ENCODE measurements around the gene DCAF10.
"Not testable (repeated sequence)": the region's sequence is repeated elsewhere in the genome, so short reads cannot be mapped to it uniquely, and the experiment has no call there.

The DCAF10 gene

DNA sequence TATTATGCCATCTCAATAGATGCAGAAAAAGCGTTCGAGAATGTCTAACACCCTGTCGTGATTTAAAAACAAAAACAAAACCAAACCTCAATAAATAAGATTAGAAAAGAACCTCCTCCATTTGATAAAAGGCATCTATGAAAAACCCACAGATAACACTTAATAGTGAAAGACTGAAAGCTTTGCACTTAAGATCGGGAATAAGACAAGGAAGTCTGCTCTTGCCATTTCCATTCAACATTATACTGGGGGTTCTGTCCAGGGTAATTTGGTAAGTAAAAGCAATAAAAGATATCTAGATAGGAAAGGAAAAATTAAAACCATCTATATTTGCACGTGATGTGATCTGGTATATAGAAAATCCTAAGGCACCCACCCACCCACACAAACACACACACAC lies 8.5 kb upstream of the DCAF10 start:
- no peak for DNase-seq (ENCODE audit: low read depth in 2 of 2)

DNA sequence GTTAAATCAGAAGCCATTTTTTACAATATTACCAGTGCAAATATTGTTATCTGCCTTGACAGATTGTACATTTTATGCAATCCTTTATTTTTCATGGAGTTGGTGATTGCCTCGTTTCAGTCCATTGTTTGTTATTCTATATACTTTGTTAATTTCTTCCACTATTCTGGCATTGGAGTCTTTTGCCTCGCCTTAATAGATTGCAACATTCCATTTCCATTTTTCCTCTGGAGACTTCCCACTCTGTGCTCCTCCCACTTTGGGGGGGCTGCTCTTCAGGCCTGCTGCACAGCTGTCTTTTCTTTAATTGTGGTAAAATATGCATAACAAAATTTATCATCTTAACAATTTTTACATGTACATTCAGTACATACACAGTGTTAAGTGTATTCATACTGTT lies 4.4 kb upstream of the DCAF10 start:
- no peak for DNase-seq (ENCODE audit: low read depth in 2 of 2)

DNA sequence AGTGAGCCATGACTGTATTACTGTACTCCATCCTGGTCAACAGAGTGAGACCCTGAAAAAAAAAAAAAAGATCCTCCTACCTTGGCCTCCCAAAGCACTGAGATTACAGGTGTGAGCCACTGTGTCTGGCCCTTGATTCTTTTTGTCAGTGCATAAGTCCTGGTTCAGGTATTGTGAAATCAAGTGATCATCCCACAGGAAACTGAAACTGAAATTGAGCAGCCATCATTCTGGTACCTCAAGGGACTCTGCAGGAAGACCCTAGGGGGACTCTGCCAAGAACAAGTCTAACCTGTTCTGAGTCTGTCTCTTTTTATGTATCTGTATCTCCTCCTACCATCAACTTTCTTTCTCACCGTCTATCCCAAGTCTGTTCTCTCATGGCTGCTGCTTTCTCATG lies 1.9 kb upstream of the DCAF10 start:
- no peak for DNase-seq (ENCODE audit: low read depth in 2 of 2)

DNA sequence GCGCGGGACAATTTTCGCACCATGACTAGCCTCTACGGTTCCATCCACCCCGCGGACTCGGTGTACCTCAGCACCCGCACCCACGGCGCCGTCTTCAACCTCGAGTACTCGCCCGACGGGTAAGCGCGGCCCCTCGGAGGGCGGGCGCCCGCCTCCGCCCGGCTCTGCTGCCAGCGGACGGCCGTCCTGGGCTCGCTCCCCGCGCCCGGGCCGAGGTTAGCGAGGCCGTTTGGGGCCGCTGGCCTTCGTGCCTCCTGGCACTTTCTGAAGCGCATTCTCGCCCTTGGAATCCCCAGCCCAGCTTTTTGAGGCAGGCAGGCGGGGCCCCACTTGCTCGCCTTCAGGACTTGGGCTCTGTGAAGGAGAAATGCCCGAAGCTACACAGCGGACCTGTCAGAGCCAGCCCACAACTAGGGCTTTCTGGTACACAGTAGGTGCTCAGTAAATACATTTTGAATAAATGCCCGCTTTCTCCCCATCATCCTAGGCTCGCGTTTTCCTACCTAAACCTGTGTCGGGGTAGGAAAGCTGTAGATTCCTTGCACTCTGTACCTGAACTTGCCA lies 772 bp downstream of the DCAF10 start:
- DNase-seq (ENCODE audit: low read depth in 2 of 2) = peak in 1 of 2 donors; percentile 9

DNA sequence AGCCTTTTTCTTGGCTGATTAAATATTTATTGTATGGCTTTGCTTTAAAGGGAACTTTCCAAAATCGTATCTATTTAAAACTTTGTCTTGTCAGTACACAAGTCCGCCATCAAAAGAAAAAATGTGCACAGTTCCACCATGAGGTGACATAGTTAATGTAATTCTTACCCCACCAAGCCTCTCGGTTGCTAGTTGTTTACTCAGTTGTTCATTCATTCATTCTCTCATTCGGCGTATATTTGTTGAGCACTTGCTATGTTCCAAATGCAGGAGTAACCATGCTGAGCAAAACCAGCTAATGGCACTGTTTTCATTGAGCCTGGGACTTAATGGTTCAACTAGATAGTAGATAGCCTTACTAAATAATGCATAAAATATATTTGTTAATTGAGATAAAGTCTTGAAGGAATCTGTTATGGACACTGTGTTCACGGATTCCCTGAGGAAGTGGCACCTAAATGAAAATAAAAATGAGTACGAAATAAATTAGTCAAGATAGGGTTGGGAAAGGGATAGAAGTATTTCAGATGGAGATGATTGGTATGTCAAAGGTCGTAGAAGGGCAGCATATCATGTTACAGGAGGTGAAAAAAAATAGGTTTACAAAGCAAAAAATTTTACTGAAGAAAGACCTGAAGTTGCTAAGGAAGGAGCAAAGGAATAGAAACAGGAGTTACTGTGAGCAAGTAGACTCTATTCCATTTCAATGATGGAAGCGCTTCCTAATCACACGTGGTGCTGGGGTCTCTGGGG lies 1.5 kb downstream of the DCAF10 start:
- DNase-seq (ENCODE audit: low read depth in 2 of 2) = no peak

DNA sequence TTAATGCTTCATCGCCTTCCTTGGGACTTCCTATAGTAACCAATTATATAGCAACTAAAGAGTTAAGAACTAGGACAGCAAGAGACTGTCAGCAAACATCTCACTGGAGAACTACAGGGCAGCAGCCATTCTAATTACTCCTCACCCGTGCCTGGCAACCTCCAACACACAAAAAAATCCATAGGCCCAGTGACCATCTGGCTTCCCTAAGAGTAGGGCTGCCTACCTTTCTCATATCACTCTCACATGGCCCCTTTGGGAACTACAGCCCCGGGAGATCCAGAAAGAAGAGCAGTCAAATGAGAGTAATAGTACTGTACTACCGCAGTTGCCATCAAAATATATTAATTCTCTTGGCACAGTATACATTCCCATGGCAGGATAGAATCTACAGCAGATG lies 5.7 kb downstream of the DCAF10 start:
- DNase-seq (ENCODE audit: low read depth in 2 of 2) = no peak

DNA sequence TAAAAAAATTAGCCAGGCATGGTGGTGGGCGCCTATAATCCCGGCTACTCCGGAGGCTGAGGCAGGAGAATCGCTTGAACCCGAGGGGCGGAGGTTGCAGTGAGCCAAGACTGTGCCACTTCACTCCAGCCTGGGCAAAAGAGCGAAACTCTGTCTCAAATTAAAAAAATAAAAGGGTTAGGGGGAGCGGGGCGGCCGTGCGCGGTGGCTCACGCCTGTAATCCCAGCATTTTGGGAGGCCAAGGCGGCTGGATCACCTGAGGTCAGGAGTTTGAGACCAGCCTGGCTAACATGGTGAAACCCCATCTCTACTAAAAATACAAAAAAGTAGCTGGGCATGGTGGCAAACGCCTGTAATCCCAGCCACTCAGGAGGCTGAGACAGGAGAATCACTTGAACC lies 9.1 kb downstream of the DCAF10 start:
- DNase-seq (ENCODE audit: low read depth in 2 of 2) = not testable (repeated sequence)

DNA sequence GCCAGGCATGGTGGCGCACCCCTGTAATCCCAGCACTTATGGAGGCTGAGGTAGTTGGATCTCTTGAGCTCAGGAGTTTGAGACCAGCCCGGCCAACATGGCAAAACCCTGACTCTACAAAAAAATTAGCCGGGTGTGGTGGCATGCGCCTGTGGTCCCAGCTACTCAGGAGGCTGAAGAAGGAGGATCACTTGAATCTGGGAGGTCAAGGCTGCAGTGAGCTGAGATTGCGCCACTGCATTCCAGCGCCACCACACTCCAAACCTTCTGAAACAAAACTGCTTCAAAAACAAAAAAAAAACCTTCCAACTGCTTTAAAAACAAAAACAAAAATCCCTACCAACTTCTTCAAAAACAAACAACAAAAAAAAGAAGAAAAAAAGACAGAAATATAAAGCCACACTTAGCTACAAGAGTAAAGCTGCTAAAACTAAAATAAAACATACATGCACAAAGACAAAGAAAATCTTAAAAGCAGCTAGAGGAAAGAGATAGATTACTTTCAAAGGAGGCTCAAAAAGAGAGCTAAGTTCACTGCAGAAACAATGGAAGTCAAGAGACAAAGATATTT lies 11.4 kb downstream of the DCAF10 start:
- DNase-seq (ENCODE audit: low read depth in 2 of 2) = no peak

DNA sequence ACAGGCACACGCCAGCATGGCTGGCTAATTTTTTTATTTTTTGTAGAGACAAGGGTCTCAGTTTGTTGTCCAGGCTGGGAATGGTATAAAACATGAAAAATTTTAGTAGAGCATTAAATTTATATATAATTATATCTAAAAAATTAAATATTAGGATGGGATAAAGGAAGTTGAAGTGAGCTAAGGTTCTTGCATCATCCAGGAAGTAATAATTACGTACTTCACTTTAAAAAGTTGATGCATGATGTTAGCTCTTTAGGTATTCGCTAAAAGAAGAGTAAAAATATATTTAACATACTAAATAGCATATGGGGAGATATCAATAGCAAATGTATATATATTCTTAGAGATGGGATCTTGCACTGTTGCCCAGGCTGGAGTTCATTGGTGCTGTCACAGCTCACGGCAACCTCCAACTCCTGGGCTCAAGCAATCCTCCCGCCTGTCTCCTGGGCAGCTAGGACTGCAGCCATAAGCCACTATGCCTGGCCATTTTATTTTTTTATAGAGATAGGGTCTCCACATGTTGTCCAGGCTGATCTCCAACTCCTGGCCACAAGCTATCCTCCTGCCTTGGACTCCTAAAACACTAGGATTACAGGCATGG lies 12.3 kb downstream of the DCAF10 start:
- DNase-seq (ENCODE audit: low read depth in 2 of 2) = no peak

DNA sequence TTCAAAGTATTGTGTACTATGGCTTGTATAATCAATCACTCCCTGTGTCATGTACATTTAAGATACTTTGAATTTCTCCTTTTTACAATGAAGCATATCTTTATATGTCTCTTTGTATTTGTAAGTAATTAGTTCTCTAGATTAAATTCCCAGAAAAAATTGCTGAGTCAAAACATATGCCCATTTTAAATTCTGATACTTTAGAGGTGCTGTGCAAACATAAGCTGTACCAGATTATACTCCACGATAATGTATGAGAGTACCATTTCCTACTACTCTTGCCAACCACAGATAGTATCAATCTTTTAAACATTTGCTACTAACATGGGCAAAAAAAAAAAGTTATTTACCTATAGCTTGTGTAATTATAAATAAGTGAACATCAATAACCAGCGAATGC lies 18.3 kb downstream of the DCAF10 start:
- no peak for DNase-seq (ENCODE audit: low read depth in 2 of 2)

DNA sequence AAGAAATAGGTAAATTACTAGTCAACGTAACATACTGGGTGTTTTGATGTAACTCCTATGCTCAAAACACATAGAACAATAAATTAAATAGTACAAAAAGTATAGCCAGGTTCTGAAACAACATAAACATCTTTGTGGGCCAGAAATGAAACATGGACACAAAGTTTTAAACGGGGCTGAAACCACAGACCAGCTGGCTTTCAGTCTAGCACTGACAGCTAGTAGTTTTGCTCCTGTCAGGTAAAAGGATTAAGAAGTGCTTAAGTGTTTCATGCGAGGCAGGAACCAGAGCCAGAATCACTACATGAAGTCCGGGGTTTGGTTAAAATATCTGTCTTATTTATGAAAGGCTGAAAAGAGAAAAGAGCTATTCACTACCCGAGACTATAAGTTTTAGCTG lies 19.5 kb downstream of the DCAF10 start:
- DNase-seq (ENCODE audit: low read depth in 2 of 2) = no peak

DNA sequence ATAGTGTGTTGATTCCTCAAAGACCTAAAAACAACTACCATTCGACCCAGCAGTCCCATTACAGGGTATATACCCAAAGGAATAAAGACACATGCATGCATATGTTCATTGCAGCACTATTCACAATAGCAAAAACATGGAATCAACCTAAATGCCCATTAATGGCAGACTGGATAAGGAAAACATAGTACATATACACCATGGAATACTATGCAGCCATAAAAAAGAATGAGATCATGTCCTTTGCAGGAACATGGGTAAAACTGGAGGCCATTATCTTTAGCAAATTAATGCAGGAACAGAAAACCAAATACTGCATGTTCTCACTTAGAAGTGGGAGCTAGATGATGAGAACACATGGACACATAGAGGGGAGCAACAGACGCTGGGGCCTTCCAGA lies 24.6 kb downstream of the DCAF10 start:
- DNase-seq (ENCODE audit: low read depth in 2 of 2) = not testable (repeated sequence)

DNA sequence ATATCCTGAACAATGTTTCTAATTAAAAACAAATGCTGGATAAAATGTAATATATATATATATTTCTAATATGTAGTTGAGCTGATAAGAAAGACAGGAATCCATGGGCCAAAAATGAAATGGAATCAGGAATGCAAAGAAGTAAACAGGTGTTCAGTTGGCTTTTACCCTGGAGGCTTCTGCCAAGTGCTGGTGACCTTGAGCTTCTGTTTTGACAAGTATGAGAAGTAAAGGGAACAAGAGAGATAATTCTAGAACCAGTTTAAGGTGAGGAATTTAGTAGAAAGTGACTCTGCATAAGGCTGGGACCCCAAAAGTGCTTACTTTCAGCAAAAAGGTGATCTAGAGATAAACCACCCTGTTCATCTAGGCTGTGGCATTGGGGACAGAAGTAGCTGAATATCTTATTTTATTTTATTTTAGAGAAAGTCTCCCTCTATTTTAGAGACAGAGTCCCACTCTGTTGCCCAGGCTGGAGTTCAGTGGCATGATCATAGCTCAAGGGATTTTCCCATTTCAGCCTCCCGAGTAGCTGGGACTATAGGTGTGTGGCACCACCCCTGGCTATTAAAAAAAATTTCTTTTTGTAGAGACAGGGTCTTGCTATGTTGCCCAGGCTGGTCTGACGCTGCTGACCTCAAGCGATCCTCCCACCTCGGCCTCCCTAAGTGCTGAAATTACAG lies 27.0 kb downstream of the DCAF10 start:
- no peak for DNase-seq (ENCODE audit: low read depth in 2 of 2)

DNA sequence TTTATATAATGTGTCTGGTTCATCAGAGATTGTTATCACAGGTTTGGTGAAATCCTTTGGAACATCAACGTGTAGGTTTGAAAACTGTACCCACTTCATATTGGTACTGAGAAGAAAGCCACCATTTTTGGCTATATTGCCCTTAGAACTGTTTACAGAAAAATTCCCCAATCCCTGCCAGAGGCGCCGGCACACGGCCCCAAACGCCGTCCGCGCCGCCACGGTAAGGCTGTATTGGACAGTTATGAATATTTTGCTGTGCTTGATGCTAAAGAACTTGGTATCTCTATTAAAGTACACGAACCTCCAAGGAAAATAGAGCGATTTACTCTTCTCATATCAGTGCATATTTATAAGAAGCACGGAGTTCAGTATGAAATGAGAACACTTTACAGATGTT lies 35.2 kb downstream of the DCAF10 start:
- DNase-seq (ENCODE audit: low read depth in 2 of 2) = no peak

DNA sequence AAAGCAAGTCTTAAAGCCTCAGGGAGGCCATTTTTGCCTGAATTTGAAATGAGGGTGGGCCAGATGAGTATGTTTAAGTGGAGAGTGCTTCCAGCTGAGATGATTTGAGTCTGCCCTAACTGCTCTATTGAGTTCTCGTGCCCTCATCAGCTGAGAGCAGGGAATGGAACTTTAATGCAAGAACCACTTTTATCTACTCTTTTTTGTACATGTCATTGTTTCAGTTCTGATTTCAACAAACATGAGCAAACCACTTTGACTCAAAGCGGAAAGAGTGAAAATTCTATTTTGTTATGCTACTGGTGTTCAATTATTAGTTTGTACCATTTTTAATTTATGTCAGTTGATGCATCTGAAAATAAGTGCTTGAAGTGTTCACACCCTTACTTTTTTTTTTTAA lies 35.8 kb downstream of the DCAF10 start:
- DNase-seq (ENCODE audit: low read depth in 2 of 2) = peak in 1 of 2 donors; percentile 2

DNA sequence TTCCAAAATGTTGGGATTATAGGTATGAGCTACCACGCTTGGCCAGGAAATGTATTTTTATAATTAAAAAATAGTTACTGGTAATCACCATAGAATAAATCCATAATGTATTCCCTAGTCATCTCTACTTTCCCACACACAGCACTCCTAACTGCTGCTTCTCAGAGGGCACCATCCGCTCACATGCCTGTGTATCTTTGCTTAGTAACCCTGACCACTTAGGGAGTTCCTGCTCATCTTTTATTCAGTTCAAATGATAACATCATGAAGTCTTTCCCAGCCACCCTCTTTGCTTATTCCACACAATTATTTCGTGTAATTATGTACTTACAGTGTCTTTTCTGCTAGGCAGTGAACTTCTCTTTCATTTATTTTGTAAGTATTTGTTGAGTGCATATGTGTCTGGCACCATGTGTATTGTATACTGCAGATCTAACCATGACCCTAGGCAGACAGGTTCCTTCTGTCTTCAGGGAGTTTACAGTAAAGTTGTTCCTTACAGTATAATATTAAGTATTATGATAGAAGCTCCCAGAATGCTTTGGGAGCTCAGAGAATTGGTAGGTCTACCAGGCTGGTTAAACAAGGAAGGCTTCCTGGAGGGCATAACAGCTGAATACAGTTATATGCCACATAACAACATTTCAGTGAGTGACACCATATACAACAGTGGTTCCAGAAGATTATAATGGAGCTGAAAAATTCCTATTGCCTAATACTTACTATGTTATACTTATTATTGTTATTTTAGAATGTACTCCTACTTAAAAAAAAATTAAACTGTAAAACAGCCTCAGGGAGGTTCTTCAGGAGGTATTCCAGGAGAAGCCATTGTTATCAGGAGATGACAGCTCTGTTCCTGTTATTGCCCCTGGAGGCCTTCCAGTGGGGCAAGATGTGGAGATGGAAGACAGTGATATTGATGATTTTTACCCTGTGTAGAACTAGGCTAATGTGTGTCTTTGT lies 39.2 kb downstream of the DCAF10 start:
- no peak for DNase-seq (ENCODE audit: low read depth in 2 of 2)

DNA sequence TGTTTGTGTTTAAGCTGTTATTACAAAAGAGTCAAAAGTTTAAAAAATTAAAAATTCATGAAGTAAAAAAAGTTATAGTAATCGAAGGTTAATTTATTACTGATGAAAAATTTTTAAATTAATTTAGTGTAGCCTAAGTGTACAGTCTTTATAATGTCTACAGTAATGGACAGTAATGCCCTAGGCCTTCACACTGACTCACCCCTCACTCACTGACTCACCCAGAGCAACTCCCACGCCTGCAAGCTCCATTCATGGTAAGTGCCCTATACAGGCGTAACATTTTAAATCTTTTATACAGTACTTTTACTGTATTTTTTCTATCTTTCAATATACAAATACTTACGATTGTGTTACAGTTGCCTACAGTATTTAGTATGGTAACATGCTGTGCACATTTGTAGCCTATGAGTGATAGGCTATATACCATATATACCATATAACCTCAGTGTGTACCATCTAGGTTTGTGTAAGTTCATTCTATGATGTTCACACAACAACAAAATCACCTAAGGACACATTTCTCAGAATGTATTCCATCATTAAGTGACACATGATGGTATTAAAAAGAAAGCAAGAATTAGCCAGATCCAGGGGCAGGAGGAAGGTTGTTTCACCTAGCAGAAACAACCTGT lies 40.1 kb downstream of the DCAF10 start:
- DNase-seq (ENCODE audit: low read depth in 2 of 2) = peak in 1 of 2 donors; percentile 10

DNA sequence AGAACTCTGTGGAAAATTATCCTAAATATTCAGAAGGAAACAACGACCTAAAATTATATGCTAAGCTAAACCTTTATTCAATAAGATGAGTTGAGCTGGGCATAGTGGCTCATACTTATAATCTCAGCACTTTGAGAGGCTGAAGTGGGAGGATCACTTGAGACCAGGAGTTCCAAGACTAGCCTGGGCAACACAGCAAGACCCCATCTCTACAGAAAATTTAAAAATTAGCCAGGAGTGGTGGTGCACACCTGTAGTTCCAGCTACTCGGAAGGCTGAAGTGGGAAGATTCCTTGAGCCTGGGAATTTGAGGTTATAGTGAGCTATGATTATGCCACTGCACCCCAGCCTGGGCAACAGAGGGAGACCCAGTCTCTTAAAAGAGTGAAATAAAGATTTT lies 51.6 kb downstream of the DCAF10 start:
- no peak for DNase-seq (ENCODE audit: low read depth in 2 of 2)

DNA sequence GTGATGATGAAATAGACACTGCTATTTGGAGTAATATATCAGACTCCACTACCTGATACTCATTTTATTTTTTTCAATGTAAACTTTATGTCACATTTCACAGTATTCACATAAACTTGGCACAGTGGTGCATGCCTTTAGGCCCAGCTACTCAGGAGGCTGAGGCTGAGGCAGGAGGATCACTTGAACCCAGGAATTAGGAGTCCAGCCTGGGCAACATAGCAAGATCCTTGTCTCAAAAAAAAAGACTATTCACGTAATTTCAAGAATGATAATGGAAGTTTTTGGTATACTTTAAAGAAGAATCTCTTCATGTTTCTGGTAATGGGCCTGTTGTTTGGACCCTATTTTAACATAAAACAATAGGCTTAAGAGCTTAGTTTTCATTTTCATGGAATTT lies 56.0 kb downstream of the DCAF10 start:
- no peak for DNase-seq (ENCODE audit: low read depth in 2 of 2)

DNA sequence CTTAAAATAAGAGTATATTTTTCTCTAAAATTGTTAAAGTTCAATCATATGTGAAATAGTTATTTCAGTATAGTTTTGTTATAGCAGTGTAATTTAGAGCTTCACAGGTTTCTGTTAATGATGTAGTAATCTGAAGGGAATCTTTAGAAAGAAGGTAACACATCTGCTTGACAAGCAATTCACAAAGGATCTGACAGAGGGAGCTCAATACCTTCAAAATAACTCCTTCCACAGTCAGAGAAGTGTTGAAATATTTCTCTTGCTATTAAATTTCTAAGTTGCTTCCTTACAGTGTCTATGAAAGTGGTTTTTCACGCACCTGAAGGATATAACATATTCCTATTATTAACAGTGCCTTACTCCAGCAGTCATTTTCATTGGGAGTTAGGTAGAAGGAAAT lies 58.4 kb downstream of the DCAF10 start:
- no peak for DNase-seq (ENCODE audit: low read depth in 2 of 2)

DNA sequence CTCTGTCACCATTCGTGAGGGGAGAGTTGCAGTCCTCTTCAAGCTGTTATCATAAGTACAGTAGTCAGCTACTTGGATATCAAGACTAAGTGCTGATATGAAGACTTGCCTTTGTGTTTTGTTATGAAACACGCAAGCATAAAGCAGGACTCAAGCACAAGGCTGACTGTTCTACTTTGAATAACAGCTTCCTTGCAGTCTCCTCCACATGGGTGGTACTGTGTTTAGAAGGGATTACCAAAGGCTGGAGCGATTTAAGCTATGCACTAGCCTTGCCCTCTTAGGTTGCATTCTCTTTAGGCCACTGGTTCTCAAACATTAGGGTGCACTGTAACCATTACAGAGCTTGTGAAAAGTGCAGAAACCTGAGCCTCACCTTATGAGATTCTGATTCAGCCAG lies 61.9 kb downstream of the DCAF10 start:
- no peak for DNase-seq (ENCODE audit: low read depth in 2 of 2)

Data from stimulated activated CD4-positive, alpha-beta T cell treated with anti-CD3 and anti-CD28 coated beads, Interleukin-15, amount 100 ng/mL, for 48 hours (primary cell).